Ishikawa (cell line): ENCODE measurements around the gene MRPL41.

ENCODE experiments used
- NFIC ChIP-seq: IDR thresholded peaks from 2 replicates; pipeline ENCODE4 v1.6.1; 2012
- RAD21 ChIP-seq: IDR thresholded peaks from 2 replicates; pipeline ENCODE4 v1.6.1; 2012; ENCODE audit warnings: low read depth
- TAF1 ChIP-seq: IDR thresholded peaks from 2 replicates; pipeline ENCODE4 v1.6.1; 2012; ENCODE audit warnings: low read depth, mild to moderate bottlenecking

DNA sequence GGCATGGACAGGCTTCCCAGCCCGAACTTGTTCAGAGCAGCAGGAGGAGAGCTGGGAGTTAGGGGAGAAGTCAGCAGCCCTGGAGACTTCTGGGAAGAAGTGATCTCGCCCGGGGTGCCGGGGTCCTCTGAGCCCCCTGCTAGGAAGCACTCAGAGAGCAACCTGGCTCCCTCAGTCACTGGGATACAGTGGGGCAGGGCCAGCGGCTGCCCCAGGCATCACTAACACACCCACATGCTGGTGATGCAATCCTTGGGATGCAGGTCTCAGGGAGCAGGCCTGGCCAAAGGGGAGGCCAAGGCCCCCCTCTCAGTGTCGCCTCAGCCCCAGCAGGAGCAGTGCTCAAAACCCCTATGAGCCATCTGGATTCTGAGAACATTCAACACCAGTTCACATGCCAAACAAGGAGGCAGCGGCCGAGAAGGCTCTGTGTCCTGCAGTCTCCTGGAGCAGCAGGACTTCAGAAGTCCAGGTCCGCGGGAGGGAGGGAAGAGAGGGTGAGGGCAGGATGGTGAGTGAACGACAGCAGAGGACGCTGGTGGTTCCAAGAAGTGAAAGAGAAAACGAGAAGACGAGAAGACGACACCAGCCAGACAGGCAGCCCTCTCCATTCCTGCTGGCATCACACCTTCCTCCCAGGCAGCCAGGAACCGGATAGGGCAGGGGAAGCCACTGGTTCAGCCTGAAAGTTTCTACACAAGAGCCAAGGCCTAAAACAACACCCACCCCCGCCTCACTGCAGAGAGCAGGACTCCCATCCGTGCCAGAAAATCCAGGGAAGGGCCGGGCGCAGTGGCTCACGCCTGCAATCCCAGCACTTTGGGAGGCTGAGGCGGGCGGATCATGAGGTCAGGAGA is 3.8 kb upstream of the MRPL41 start:
- TF ChIP-seq NFIC, result no peak
- TF ChIP-seq TAF1, result no peak
- no peak for TF ChIP-seq RAD21
